HS-5 (cell line): ENCODE measurements around the gene KCNAB2.

Experiments
- DNase-seq: peaks from one replicate; pipeline ENCODE4 v3.0.0-alpha.2; 2012; ENCODE audit warnings: low read depth

KCNAB2 gene

DNA sequence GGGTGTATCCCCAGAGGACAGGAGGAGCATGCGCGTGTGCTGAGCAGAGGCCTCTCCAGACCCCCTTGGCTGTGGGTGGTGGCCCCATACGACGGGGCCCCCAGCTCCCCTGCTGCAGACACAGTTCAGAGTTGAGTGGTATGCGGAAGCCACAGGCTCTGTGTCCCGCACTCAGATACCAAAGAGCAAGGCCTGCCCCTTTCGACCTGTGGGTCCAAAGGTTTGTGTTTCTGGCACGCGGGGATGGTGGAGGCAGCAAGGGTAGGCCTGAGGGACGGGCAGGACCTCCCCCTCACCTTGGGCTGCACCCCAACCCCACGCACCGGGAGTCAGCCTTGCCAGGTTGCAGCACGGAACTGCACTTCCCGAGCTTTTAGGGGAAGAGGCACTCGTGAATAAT lies at the start of gene KCNAB2:
TSS of gene KCNAB2 (plus strand) at position 328 of the 400 bp plus-strand sequence. CDS start 5,649 bp downstream, outside the sequence.
- no peak for DNase-seq

DNA sequence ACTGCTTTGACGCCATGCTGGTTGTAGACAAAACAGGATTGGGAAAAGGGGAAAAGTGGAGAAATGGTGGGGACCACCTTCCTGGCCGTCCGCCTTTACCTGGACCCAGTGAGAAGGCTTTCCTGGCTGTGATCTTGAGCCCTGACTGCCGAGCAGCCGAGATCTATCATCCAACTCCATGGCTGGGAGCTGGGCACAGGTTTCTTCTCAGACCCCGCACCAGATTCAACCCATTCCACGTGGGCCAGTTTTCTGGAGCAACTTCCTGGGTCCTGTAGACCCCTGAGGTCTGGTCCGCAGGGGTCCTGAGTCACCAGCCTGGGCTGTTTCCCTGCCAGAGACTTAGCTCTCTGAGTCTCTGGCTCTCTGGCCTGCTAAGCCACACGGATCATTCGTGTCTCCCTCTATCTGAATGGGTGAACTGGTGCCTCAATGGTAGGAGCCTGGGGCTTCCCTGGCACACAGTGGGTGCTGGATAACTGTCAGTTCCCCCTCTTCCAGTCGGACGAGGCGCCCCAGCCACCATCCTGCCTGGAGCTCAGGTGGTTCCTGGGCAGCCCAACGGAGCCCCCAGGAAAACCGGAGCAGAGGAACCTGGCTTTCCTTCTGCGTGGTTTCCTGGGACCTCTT lies 48.9 kb upstream of the KCNAB2 start:
- DNase-seq, result no peak

DNA sequence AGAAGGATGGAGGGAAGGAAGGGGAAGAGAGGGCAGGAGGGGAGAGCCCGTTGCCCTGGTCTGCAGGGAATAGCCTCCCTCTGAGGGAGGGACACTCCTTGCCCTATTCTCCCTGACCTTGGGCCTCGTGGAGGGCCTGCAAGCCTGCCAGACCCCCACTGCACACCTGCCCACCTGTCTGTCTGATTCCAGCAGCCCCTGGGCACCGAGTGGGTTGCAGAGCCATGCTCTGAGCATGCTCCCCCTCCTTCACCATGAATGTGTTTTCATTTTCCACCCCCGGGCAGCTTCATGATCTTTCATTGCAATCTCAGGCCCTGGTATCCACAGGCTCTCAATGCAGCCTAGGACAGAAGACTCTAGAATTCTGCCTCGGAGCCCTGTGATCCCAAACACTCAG lies 48.4 kb upstream of the KCNAB2 start:
- no peak for DNase-seq

DNA sequence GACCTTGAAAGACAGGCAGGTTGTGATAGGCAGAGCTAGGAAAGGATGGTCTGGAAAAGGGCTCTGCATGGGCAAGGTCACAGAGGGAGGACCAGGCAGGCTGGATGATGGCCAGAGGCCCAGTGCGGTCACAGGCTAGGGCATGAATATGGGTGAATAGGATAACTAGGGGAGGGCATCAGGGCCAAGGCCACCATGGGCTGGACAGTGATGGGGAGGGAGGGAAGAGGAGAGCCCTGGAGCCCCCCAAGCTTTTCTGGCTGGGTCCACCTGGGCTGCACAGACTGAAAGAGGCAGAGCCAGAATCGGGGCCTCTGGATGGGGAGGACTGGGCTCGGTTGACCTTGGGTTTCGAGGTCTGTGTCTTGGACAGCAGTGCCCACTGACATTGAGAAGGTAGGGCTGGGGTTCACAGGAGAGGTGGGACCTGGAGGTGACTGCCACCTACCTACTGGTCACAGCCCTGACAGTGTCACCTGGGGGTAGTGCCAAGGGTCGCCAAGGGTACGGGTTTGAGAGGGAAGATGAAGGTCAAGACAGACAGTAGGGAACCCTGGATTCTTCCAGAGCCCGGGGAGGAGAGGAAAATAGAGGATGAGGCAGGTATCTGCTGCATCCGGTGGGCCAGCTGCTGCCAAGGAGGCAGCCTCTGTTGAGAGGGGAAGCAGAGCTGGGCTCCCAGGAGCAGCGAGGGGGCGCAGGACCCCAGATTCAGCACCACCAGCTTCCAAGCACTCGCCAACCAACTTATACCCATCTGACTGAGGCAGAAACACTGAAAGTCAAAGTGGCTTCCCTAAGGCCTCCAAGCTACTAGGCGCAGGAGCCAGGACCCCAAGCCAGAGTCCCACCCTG lies 47.4 kb upstream of the KCNAB2 start:
- no peak for DNase-seq

DNA sequence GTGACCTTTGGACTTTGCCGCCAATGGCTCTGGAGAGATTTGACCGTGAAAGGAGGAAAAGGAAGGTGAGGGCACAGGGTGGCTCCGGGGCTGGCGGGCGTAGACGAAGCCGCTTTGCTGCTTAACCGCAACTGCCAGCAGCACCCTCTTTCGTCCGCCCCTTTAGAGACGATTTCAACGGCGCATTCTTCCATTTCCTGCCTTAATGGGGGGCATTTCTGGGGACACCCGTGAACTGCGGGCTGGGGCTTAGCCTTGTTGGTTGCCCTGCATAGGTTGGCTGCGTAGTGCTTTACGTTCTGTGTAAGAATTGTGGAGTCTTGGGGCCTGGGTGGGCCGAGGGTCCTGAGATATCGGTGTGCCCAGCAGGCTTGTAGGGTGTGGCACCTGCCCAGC lies 46.8 kb upstream of the KCNAB2 start:
- no peak for DNase-seq

GRCh38 chr1:5999711-6000443 lies 45.8 kb upstream of the KCNAB2 start:
- no peak for DNase-seq

GRCh38 chr1:6000444-6001288 lies 45.0 kb upstream of the KCNAB2 start:
- no peak for DNase-seq

DNA sequence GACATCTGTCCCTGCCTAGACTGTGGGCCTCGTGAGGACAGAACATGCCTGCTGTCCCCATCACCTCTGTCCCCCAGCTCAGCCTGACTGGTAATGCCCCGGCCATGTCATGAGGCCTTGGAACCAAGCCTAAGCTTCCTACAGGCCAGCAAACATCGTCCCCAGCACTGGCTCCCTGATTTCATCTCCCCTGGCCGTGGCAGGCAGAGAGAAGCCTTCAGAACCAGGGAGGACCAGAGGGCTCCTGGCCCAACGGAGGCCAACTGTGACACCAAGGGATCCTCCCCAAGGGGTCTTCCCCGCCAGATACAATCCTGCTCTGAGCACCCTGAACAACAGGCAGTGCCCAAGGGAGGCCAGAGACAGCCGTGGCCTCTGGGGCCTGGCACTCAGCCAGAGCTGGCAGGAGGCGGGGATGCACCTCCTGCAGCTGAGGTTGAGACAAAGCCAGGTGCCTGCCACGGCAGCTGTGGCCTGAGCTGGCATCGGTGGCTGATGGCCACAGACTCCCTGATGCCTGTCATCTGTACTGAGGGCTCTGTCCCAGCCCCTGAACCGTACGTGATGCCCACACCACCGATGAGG lies 43.6 kb upstream of the KCNAB2 start:
- no peak for DNase-seq

DNA sequence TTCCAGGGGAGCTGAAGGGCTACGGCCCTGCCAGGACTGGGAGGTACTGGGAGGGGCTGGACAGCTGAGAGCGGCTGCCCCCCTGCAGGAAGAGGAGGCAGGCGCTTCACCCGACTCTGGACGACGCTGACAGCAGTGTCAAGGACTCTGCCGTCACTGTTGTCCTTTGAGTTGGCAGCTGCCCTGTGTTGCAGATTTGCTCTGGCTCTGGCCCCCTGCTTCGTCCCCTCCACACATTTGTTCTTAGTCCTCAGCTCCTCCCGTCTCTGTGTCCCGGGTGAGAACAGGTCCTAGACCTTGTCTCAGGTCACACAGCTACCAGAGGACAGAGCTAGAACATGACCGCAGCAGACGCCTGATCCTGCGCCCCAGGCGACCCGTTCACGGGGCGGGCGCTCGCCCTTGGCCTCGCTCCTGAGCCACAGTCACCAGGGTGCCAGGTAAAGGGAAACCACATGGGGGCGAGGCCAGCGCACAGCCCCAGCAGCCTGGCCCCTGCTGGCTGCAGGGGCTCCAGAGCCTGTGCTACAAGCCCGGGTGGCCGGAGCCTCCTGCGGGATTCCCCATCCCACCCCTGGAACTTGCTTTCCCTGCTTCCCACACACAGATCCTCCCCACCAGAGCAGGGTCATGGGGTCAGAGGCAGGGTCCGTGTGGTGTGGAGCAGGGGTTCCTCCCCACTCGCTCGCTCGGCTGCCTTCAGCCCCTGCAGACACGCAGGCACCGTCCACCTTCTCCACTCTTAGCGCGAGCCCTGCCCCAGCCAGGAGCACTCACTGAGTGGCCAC lies 42.8 kb upstream of the KCNAB2 start:
- DNase-seq, result no peak

GRCh38 chr1:6003568-6004411 lies 41.9 kb upstream of the KCNAB2 start:
- no peak for DNase-seq

DNA sequence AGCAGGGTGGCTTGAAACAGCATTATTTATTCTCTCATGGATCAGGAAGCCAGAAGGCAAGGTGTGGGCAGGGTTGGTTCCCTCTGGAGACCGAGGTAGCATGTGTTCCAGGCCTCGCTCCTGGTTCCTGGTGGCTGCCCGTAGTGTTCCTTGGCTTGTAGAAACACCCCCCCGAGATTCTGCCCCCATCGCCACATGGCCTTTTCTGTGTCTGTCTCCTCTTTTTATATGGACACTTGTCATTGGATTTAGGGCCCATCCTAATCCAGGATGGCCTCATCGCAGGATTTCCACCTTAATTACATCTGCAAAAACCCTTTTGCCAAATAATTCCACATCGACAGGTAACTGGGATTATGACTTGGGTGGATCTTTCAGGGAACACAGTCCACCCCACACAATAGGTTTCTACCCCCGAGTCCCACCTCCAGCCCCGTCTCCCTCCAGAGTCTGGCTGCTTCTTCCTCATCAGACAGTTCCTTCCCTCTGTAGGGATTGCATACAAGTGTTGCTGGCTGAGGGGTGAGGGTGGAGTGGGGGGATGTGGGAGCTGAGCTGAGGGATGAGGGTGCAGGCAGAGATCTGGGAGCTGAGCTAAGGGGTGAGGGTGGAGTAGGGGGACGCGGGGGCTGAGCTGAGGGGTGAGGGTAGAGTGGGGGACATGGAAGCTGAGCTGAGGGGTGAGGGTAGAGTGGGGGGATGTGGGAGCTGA lies 41.1 kb upstream of the KCNAB2 start:
- DNase-seq, result no peak

DNA sequence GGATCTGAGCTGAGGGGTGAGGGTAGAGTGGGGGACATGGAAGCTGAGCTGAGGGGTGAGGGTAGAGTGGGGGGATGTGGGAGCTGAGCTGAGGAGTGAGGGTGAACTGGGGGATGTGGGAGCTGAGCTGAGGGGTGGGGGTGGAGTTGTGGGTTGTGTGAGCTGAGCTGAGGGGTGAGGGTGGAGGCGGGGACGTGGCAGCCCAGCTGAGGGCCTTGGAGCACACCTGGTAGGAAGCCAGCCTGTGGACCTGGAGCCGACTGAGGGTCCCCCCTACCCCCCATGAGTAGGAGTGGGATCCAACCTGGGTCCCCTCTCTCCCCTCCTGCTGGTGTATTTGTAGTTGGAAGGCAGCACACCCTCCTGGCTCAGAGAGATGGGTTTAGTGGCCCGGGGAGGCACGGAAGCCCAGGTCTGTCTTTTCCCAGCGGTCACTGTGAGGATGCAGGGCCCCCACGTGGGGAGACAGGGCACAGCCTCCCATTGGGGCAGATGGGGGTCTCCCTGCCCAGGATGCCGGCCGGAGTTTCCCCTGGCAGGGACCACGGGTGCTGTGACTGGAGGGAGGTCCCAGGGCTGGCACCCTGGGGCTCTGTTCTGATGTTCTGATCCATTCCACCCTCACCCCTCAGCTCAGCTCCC lies 40.3 kb upstream of the KCNAB2 start:
- no peak for DNase-seq

DNA sequence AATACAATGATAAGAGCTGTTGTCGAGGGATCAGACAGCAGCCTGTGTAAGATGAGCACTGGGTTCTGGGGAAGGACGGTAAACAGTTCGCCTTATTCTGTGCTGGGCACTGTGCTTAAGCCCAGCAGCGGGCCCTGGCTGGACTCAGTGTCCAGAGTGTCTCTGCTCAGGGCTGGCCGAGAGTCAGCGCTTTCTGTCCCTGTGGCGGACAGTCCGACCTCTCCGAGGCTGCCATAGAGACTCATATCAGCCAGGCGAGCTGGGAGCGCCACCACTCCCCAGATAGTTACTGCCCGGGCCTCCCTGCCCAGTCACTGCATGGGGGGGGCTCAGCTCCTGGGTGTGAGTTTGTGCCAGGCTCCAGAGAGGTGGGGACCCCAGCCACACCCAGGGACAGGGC lies 38.8 kb upstream of the KCNAB2 start:
- DNase-seq, result no peak

DNA sequence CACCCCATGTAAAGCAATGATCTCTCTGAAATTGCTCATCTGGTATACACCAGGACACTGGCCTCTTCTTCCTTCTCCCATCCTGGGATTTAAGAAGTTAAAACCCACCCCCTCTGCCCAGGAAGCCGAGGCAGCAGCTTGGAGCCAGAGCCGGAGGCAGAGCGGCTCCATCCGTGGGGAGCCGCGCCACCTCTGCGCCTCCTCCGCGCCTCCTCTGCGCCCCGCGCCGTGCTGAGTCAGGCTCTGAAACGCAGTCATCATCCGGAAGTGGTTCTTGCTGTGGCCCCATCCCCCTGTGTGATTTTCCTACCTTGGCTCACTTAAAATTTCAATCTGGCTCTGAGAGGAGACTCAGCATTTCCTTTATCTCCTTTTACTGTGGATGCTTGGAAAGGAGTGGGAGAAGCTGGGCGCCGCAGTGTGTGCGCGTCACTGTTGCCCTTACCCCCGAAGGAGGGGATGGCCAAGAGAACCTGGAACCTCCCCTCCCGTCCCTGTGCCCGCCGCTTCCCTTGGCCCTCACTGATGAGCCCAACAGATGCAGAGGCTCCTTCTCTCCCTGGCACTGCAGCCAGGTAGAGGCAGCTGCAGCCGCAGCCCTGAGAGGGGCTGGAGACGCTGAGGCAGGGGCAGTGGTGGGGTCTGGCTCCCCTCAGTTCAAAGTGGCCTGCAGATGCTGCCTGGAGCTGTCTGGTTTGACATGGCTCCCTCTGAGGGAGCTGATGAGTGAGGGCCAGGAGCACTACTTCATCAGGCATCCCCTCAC lies 38.2 kb upstream of the KCNAB2 start:
- no peak for DNase-seq

- no peak for DNase-seq
Observed at GRCh38 chr1:6008084-6008415, 37.6 kb upstream of the KCNAB2 start.

- no peak for DNase-seq
Observed at GRCh38 chr1:6008696-6009095, 37.0 kb upstream of the KCNAB2 start.

DNA sequence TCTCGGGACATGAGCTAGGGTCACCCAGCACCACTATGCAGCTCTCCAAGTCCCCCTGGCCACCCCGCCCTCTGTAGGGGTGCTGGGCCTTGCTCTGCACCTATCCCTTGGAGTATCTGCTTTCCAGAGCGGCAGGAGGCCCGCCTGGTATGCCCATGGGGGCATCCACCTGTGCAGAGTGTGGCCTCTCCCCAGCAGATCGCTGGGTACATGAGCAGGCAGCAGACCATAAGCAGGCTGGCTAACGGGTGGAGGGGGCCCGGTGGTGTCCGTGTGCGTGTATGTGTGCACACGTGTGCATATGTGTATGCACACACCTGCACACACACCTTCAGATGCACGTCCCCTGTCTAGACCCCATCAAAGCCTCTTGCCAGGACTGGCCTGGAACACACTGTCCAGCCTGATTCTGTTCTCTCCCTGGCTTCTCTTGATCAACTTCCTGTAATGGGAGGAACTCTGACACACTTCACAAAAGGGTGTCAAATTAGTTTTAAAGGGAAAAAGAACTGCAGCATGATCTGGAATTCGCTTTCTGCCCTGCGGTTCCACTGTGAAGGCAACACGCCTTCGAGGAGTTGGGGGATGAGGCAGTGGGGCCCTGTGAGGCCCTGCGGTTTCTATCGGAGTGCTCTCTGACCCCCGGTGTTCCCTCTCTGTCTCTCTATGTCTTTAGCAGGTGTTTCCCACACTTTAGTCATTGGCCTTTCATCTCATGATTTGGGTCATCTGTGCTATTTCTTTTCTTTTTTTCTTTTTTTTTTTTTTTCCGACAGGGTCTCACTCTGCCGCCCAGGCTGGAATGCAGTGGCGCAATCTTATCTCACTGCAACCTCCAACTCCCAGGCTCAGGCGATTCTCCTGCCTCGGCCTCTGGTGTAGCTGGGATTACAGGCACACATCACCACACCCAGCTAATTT lies 36.3 kb upstream of the KCNAB2 start:
- DNase-seq, result no peak
